Activated CD8-positive, alpha-beta memory T cell treated with anti-CD3 and anti-CD28 coated beads for 1 hour (primary cell): ENCODE measurements around the gene HOXB13.

ENCODE experiments used
- DNase-seq, 2 donors: peaks; one replicate each; pipeline ENCODE4 v3.0.0-alpha.2; 2020; ENCODE audit warnings: low read depth in 1 of 2; ENCODE audit errors: extremely low read depth in 1 of 2

The HOXB13 gene

DNA sequence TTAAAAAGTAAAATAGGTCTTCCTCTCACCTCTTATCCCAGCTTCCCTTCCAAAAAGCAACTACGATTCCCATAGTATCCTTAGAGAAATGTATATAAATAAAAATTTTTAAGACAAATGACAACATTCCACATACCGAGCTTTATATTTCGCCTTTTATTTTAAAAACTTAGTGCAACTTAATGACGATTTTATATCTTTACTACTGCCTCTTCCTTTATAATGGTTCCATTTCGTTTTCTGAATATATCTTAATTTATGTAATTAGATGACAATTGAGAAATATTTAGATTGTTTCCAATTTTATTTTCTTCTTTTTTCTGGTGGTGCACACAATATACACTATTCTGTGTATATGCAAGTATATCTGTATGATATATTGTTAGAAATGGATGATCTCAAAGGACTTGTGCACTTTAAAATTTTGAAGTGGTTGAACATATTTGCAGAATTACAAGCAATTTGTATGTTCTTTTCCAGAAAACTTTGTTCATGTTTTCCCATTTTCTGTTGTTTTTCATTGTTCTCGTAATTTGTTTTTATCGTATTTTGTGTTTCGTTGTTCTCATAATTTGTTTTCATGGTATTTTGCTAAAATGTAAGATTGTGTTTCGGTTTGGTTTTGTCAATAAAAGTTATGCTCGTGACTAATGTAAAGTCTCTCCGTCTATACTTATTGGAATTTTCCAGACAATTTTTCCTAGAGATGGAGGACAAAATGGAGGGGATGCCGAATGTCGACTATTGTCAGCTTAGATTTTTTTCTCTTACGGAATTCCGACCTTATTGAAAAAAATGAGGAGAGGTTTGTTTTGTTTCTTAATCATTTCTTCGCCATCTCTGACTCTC, 20.4 kb upstream of the HOXB13 start:
- DNase-seq: no peak

DNA sequence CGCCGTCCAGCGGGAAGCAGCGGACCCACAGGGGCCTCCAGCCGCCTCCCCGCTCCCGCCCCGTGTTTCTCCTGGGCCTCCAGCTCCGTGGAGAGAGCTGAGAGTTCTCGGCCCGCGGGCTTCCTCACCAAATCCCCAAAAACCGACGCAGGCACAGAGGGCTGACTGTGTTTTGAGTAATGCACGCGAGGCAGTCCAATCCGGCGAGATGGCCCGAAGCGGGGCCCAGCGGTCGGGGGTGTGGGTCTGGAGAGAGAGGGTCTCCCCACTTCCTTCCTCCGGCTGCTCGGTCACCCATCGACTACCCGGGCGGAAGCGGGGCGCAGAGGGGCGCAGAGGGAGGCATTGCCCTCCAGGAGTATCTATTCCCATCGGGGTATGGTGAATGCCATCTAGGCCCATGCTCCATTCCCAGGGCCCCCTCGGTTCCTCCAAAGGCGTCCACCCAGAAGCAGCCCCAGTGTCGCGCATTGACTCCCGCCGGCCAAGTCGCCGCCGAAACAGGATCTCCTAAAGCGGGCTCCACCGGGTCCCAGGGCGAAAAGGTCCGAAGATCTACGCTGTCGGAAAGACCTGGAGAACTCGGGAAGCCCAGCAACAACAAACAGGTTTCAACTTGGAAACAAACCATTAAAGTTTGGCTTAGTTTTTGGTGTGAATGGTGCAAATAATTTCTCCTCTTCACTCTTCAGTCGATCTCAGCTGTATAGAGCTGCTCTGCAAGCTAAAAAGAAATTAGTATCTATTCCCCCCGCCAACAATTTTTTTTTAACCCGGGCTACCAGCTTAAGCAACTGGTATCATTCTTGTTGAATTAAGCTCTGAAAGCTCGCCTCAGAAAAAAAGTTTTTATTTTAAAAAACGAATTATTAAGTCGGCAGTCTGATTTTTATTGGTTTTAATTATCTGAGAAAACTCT, 19.2 kb upstream of the HOXB13 start:
- no peak for DNase-seq

DNA sequence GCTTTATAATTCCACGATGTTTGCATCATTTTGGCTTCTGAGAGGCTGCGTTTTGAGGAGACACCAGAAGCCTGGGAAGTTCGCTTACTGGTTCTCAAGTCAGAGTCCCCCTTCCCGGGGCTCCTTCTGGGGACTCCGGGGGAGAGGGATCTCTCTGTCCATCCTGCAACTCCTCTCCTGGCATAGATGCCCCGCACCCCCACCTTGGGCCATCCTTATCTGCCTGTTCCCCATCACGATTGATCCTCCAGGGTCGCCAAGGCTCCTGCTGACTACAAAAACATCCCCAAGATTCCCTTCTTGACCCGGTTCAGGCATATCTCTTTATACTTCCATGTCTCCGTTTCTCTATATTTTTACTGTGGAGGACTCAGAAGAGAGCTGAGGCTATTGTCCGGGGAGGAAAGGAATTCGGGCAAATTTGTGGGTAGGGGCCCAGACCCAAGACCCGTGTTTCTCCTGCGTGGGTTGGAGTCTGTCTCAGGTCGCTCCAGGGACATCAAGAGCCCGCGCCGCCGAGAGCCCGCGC, 18.4 kb upstream of the HOXB13 start:
- no peak for DNase-seq

DNA sequence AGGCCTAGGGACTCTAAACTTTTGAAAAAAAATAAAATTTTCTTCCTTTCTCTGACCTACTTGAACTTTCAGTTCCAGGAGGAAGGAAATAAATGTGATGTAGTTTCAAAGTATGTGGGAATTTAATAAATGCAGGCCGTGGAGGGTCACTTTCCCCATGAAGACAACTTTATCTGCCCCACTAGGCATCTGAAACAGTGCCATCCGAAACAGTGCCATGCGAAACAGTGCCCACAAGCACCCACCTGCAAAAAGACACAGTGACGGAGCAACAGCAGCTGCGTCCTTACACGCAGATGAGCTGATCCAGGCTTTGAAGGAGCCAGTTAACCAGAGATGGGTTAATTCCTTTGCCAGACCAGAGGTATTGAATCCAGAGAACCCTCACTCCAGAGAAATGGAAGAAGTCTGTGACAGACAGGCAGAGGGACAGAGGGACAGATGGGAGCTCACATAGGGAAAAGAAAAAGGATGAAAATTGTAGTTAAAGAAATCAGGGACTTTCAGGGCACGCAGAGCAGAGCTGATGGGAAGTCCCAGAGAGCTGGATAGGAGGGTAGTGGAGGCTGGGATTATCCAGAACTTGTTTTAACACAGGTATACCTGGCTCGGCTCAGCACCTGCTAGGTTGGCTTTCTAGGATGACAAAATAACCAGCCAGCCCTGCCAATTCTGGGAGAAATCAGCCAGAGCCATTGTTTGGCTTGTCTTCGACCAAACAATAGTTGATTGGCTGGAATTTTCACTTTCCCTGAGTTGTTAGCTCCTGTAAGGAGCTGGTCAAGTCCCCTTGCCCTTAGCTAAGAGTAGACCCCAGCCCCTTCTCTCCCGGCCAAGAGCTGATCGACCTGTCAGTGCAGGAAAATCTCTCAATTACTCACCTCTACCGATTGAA, 17.1 kb upstream of the HOXB13 start:
- no peak for DNase-seq

DNA sequence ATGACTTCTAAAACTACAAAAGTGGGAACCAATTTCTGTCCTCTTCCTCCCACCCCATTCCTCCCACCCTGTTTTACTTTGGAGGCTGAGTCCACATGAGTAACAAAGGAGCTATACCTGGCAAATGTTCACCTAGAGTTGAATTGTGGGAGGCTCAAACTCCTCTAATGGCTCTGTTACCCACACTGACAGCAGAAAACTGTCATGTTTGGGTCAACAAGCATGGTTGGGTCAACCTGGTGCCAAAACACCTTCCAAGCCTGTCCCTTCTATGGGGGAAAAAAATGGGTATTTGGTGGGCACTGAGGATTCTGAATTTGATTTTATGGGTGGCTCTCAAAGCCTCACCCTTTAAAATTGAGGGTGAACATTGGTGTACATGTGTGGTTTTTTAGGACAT, 12.0 kb upstream of the HOXB13 start:
- DNase-seq: no peak

DNA sequence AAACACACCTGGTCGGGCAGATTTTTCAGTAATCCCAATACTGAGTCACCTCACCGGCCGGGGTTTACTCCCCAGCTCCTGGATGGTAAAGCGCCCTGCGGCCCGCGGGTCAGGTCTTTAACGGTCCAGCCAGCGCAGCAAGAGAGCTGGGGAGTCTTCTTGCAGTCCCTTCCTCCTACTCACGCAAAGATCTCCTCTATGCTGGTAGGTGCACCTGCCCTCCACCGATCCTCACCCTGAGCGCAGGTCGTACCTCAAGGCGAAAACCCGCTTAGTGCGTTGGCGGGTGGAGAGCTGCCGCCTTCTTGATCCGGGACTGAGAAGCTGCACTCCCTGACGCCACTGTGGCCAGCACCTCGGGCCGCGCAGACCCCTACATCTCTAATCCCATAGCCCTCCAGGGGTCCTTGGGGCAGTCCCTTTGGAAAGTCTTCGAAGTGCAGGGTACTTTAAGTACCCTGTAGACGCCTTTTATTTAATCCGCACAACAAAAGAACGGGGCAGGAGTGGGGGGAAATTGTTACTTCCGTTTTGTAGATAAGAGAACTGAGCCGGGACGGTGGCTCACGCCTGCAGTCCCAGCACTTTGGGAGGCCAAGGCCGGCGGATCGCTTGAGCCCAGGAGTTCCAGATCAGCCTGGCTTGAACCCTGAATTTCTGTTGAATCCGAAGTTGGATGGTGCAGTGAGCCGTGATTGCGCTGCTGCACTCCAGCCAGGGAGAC, 10.4 kb upstream of the HOXB13 start:
- DNase-seq: no peak

DNA sequence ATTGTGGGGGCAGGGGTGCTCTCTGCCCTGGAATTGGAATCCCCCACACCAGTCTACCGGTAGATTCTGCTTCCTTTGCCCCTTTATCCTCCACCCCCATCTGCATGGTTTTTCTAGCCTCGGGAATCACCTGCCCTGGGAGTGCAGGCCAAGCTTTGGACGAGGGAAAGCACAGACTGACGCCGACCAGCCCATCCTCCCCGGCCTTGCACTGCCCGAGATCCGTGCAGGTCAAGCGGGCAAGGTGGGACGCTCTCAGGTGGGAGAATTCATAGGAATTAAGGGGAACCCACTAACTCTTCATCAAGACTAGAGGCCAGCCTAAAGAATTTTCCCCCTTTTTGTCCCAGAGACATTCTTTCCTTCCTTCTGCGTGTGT, 9.9 kb upstream of the HOXB13 start:
- no peak for DNase-seq

DNA sequence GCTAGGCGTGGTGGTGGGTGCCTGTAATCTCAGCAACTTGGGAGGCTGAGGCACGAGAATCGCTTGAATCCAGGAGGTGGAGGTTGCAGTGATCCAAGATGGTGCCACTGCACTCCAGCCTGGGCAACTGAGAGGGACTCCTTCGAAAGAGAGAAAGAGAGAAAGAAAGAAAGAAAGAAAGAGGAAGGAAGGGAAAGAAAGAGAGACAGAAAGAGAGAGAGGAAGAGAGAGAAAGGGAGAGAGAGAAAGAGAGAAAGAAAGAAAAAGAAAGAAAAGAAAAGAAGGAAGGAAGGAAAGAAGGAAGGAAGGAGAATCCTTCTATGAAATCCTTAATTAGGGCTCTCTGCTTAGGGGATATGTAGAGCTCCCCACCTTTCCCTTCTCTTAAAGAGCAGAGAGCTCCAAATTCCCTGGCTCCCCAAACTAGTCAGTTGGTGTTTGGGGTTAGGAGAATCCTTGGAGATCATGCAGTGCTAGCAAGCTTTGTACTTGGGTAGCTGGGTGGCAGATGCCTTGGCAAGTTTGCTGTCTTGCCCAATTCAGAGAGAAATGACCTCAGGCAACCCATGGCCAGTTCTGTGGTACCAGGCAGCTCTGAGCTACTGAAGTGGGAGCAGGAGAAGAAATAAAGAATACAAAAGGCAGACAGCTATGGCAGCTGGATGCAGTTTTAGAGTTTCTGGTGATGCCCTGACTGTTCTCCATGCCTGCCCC, 8.9 kb upstream of the HOXB13 start:
- DNase-seq: no peak

DNA sequence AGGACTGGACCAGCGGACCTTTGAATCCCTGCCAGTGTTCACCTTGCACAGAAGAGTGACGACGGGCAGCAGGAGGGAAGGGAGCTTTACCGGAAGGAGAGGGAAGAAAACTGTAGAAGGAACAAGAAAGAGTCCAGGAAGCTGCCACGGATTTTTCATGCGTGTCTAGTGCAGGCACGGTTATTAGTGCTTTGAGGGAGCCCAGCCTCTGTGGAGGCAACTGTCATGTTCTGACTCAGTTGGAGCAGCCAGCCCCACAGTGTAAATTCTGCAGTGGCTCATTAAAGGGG, 6.5 kb upstream of the HOXB13 start:
- no peak for DNase-seq

DNA sequence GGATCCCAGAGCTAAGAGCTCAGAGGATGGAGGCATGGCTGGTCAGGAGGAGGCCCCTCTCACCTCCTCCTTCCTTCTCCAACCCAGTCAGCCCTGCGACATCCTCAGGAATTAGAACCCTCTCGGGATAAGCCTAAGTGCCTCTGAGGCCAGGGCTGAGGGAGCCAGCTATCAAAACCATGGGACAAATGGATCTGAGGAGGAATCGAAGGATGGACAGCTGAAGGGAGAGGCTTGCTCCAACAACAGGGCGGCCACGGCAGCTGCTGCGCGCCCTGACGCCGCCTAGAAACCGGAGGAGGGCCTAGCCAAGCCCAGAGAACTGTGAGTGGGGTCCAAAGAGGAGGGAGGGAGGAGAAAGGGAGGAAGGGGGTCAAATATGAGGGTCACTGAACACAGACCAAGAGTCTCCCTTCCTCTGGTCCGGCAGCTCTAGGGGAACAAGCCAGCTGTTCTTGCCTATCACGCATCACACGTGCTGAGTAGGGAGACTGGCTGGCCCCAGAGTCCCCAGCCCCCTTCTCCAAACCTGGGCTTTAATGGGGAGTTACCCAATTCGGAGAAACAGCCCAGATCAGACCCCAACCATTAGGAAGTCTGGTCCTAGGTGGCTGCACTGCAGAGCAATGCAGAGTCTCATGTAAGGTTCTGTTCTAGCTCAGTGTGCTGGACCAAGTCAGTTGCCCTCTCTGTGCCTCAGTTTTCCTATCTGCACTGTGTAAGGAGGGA, 5.9 kb upstream of the HOXB13 start:
- no peak for DNase-seq

DNA sequence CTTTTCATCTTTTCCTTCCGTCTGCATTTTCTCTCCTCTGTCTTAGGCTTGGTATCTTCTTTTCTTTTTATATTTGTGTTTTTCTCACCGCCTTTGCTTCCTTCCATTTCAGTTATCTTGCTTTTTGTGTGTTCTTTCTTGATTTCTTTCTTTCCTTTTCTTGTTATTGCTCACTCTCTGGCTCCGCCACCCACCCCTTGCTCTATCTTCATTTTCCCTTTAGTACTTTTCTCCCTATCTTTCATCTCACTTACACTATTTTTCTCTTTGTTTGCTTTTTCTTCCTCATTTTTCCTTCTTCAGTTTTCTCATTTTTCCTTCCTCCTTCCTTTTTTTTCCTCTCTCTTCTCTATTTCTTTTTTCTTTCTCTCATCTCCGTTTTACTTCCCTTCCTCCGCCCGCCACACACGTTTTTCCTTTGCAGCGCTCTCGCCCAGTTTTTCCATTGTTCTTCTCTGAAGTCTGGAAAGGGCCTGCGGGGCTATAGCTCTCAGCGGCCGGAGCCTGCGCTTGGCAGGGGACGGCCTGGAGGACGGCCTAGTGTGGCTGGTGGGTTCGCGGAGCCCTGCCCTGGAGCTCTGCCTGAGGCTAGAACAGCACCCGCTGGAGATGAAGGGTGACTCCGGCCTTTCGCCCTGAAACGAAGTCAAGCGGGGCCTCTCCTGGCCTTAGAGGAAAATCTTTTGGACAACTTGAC, 5.2 kb upstream of the HOXB13 start:
- no peak for DNase-seq

DNA sequence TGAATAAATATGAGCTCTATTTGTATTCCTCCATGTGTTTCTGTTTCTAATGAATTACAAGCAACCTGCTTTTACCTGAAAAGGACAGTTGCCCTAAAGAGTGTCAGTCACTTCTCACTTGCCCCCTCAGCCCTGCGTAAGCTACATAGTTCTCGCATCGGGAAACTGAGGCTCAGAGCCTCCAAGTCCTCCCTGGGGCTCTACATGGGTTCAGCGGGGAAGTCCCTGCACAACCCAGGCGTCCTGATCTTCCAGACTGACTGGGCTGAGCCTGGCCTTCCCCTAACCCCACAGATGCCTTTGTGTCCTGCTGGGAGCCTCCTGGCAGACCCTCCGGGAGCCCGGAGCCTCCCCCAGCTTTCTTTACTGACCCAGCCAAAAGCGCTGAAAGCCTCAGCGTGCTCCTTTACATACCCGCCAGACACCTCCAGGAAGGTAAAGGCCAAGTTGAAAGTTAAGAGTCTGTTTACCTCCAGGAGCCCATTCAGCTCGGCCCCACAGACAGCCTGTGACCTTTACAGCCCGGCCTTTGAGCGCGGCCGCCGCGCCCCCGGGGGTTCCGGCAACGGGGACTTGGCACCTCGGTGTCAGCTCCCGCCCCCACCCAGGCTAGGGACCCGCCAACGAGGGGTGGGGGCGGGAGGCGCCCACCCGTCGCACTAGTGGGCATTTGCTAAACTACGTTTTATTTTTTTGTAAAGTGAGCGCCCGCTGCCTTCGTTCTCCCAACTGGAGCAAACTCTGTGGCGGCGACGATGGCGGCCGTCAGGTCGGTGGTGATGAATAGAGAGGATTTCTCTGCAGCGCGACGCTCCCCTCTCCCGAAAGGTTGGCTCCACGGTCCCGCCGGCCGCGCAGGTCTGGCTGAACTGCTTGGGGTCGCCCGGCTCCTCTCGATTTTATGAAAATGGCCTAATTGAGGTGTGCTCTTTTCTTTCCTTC, 4.4 kb upstream of the HOXB13 start:
- no peak for DNase-seq

DNA sequence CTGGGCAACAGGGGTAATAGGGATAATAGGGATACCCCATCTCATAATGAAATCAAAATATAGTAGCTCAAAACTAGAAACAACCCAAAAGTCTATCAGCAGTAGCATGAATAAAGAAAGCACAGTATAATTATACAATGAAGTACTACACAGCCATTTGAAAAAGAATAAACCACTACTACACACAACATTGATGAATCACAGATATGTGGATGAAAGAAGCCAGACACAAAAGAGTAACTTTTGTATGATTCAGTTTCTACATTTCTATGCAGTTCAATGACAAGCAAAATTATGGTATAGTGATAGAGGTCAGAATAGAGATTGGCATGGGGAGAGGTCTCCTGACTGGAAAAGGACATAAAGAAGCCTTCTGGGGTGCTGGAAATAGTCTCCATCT, 2.8 kb upstream of the HOXB13 start:
- DNase-seq: no peak

DNA sequence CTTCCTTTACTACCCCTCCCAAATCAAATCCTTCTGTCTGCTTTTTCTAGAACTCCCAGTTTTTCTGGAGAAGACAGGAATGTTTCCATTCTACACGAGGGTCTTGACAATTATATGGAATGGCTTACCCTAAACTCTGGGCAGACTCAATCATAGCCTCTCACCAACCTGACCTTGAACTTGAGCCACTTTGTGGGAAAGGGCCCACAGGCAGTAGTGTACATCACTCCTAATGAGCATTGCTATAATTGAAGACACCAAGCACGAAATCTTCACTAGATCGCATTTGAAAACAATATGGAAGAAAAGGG, 1.6 kb upstream of the HOXB13 start:
- DNase-seq: no peak

DNA sequence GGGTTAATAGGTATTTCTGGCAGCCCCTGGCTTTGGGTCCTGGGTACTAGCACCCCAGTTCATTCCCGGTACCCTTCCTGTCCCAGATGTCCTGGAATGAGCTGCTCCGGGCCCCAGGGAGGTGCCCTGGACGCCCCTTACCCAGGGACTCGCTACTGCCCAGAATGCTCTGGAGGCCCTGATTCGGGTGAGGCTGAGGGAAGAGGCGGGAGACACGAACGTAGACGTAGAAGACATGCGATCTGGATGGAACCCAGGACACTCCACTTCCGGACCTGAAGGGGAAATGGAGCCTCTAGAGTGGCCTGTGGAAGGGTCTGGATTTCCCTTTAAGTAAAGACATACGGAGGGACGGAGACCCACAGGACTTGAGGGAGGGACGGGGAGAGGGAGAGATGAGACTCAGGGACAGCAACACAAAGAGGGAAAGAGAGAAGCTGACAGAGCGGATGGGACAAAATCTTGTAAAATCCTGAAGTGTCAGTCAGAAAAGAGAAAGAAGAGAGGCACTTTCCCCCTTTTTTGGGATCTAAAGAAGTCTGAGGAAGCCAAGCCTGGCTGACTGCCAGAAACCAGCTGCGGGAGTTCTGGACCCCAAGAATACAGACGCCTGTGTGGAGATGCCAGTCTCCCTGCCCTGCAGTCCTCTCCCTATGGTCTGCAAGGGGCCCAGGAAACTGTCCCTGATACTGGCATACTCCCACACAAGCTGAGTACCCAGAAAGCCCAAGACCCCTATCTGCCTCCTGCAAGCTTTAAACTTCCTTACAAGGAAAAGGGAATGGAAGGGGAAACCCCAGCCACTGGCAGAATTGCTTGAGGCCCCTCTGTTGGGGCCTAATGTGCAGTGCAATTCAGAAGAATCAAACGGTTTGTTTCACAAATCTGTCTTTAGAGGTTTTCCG, 1.0 kb upstream of the HOXB13 start:
- DNase-seq: no peak

DNA sequence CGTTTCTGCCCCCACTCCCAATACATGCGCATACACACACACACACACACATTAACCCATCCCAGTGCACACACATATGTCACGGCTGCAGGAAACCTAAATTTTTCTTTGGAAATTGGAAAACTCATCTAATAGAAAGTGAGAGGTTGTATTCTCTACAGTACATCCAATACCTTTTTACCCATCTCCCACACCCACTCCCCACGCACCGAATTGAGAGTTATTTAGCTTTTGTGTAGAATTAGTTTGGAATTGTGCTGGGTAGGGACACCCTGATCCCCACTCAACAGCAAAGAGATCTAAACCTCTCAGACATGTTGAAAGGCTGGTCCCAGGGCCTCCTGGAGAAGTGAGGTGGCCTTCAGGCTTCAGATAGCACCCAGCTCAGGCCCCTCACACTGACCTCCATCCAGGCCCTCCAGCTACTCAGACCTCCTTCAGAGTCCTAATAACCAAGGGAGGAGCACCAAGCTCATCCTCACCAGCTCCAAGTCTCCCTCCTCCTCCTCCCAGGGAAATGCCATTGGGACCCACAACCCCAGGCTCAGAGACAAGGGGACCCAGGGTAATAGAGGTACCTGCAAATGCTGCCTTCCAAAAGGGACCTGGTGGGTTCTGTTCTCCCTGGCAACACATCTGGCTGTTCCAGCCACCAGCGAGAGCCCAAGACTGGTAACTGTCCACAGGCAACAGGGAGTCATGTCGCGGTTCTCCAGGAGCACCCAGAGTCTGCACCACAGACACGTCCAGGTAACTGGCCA, 955 bp downstream of the HOXB13 start:
- no peak for DNase-seq
